ENCODE measurements around the gene CCDC102A. TPM values are rescaled to one million over a fixed set of nuclear protein-coding genes. Genes with fewer than 3 reads are reported as not detected.

Gene CCDC102A
- total RNA-seq, 4 donors from 2014 or later: 24.4 to 56.6 (median 35.7) TPM

DNA sequence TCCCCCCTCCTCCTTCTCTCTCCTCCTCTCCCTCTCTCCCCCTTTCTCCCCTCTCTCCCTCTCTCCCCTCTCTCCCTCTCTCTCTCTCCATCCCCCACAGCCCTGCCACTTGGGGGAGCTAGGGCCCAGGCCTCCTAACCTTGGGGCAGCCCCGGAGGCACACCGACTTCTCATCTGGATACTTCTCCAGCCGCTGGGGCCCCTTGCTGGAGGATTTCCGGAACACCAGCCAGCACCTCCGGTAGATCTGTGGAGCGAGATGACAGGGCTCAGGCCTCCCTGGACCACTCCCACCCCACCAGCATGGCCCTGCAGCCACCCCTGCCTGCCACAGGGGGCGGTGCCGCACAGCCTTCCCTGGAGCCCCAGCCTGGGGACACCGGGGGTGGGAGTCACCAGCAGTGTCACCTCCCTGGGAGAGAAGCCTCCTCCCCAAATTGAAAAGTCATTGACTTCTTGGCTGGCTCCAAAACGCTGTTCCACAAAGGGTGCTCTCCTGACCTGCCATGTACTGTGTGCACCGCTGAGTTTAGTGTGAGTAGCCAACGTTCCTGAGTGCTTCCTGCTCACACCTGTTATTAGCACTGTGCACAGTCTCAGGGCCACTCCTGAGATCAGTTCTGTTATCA is 60.5 kb downstream of the CCDC102A start:
- Histone ChIP-seq H3K4me1 (peaks cover 0 to 59% (median 25%) of the 10 kb centered on the region in 3 donors), H3K36me3 (peaks cover 0 to 50% of the 10 kb centered on the region in 2 donors), H3K27ac (peak overlapping the region in 3 of 4 donors; percentile 6 to 29 (median 9)), H3K27me3 (no peaks in the 10 kb centered on the region), H3K4me3 (no peak overlapping the region), H3K9me3 (no peaks in the 10 kb centered on the region)
- TF ChIP-seq POLR2A (IDR thresholded peaks at IDR 0.05): no peak
- TF ChIP-seq CTCF (IDR thresholded peaks at IDR 0.05): peak in 3 of 4 experiments; percentile 30 to 57 (median 47)
- no peak for ATAC-seq
- 0% methylated on average over 1 of the region's 12 CpGs; no CpG with 5 or more reads in 1 of the 2 donors for WGBS, 2 donors (ENCODE audit: low coverage in 1 of 2)

DNA sequence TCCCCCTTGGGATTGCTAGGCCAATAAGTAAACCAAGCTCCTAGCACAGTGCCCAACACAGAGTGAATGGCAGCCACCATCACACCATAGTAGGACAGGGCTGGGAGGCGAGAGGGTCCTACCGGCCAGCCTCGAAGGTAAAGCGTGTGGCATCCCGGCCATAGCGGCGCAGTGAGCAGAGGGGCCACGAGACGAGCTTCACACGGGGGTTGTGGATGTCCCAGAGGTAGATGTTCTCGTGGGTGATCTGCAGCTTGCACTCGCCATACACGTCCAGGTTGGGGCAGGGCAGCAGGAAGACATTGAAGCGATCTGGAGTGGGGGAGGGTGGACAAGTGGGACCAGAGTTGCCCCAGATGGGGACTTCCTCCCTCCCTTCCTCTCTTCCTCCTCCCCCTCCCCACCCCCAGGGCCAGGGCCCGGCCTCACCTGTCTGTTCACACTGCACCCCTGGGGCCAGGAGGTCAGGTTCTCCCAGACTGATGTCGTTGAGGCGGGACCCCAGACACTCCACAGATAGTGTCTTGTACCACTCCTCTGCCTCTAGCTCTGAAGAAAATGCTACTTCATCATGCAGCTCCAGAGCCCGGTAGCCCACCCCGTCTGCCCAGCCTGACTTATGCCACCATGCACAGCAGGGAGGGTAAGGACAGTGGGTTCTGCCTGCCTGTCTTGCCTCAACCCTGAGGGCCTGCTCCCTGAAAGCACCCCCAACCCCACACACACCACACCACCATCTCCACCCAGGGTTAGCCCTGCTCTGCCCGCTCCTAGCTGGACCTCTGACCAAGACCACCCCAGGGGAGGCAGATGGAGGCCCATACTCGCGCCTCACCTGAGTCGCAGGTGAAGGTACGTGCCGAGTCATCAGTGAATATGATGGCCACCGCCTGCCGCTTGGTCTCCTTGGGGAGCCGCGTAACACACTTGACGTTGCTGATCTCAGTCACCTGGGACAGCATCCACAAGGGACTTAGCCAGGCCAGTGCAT is 61.4 kb downstream of the CCDC102A start:
- TF ChIP-seq POLR2A (IDR thresholded peaks at IDR 0.05): no peak
- TF ChIP-seq EP300 (IDR thresholded peaks at IDR 0.05): no peak
- TF ChIP-seq POLR2AphosphoS5 (IDR thresholded peaks at IDR 0.05): no peak
- no peak for TF ChIP-seq CTCF (IDR thresholded peaks at IDR 0.05)
- H3K4me1 ChIP-seq: peaks cover 0 to 59% (median 20%) of the 10 kb centered on the region in 3 donors
- peaks cover 0 to 58% of the 10 kb centered on the region in 2 donors for H3K36me3 ChIP-seq
- no peaks in the 10 kb centered on the region for H3K9me3 ChIP-seq
- 66 to 96% methylated on average over 5 to 10 of the region's 30 CpGs for WGBS, 2 donors (ENCODE audit: low coverage in 1 of 2)
- H3K4me3 ChIP-seq: no peak overlapping the region
- H3K27me3 ChIP-seq: no peaks in the 10 kb centered on the region
- ATAC-seq: no peak
- peak overlapping the region in 1 of 4 donors; percentile 6 for H3K27ac ChIP-seq

GRCh38 chr16:57473906-57474305 is 62.5 kb downstream of the CCDC102A start:
- Histone ChIP-seq H3K4me3 (no peak overlapping the region), H3K4me1 (peaks cover 0 to 51% (median 19%) of the 10 kb centered on the region in 3 donors), H3K36me3 (peaks cover 0 to 69% of the 10 kb centered on the region in 2 donors), H3K27me3 (no peaks in the 10 kb centered on the region), H3K27ac (no peak overlapping the region), H3K9me3 (no peaks in the 10 kb centered on the region)
- ATAC-seq: no peak
- WGBS, 2 donors (ENCODE audit: low coverage in 1 of 2): 56 to 87% methylated on average over 3 of the region's 8 CpGs
- TF ChIP-seq POLR2AphosphoS5 (IDR thresholded peaks at IDR 0.05): no peak
- no peak for TF ChIP-seq POLR2A (IDR thresholded peaks at IDR 0.05)
- no peak for TF ChIP-seq CTCF (IDR thresholded peaks at IDR 0.05)
- no peak for TF ChIP-seq EP300 (IDR thresholded peaks at IDR 0.05)

DNA sequence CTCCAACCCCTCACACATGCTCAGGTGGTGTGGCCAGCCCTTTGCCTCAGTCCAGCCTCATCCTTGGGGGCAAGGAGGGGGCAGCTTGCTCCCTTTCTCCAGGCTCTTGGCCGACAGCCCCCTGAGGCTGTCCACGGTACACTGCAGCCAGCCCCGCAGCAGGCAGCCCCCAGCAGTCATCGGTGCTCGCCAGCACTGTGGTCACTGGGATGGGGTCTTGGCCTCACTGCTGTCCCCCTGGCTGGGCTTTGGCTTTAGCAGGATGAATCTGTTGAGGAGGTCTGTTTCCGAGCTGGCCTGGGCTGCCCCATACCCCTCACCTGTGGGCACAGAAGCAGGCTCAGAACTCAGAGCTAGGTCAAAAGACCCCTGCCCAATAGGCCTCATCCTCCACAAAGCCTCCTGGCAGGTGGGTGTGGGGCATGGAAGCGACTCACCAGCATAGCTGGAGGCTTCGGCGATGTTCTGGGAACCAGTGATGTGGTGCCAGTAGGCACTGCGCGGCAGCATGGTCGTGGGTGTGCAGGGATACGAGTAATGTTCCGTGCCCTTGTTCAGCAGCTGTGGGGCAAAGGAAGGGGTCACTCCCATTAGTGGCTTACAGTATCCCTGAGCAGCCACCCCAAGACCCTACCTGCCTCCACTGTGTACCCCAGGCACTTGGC is 63.1 kb downstream of the CCDC102A start:
- H3K4me3 ChIP-seq: no peak overlapping the region
- no peaks in the 10 kb centered on the region for H3K9me3 ChIP-seq
- H3K4me1 ChIP-seq: peaks cover 0 to 45% (median 19%) of the 10 kb centered on the region in 3 donors
- TF ChIP-seq POLR2A (IDR thresholded peaks at IDR 0.05) (no peak), CTCF (IDR thresholded peaks at IDR 0.05) (no peak), EP300 (IDR thresholded peaks at IDR 0.05) (no peak)
- H3K36me3 ChIP-seq: peaks cover 0 to 75% of the 10 kb centered on the region in 2 donors
- no peak for ATAC-seq
- H3K27me3 ChIP-seq: no peaks in the 10 kb centered on the region
- no peak overlapping the region for H3K27ac ChIP-seq
- WGBS, 2 donors (ENCODE audit: low coverage in 1 of 2): 80 to 86% methylated on average over 2 to 5 of the region's 14 CpGs

Data from gastroesophageal sphincter (tissue), 4 donors.